Stimulated activated CD8-positive, alpha-beta memory T cell treated with anti-CD3 and anti-CD28 coated beads, Interleukin-4, amount 100 ng/mL, for 24 hours (primary cell): Measurements from ENCODE around the gene POLR1C.
"Not testable (repeated sequence)": the region's sequence is repeated elsewhere in the genome, so short reads cannot be mapped to it uniquely, and the experiment has no call there.

Experiments
- DNase-seq: peaks from one replicate; pipeline ENCODE4 v3.0.0-alpha.2; 2020; ENCODE audit warnings: low read depth

POLR1C gene

GRCh38 chr6:43509984-43510826, 6.7 kb upstream of the POLR1C start, which contains the start of gene LRRC73:
Gene LRRC73 (minus strand): TSS chr6:43510346. CDS start chr6:43509785, 561 bp downstream.
- DNase-seq: peak; percentile 74

DNA sequence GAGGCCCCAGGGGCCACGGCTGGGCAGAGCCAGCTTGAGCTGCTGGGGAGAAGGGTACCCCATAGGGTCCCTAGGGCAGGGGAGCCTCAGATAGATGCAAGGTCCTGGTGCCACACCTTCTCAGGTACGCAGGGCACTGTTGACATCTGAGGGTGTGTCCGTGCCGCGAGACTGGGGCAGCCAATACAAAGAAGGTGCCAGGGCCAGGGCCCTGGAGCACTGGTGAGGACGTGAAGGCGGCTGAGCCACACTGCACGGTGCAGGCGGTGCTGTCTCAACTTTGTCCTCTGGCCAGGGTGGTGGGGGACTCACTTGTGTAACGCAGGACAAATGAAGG, 6.1 kb upstream of the POLR1C start:
- DNase-seq: no peak

- DNase-seq: no peak
Observed at GRCh38 chr6:43511824-43512415, 5.0 kb upstream of the POLR1C start.

- no peak for DNase-seq
Observed at GRCh38 chr6:43515808-43516207, 1.1 kb upstream of the POLR1C start.

GRCh38 chr6:43516367-43516696, 557 bp upstream of the POLR1C start:
- no peak for DNase-seq

DNA sequence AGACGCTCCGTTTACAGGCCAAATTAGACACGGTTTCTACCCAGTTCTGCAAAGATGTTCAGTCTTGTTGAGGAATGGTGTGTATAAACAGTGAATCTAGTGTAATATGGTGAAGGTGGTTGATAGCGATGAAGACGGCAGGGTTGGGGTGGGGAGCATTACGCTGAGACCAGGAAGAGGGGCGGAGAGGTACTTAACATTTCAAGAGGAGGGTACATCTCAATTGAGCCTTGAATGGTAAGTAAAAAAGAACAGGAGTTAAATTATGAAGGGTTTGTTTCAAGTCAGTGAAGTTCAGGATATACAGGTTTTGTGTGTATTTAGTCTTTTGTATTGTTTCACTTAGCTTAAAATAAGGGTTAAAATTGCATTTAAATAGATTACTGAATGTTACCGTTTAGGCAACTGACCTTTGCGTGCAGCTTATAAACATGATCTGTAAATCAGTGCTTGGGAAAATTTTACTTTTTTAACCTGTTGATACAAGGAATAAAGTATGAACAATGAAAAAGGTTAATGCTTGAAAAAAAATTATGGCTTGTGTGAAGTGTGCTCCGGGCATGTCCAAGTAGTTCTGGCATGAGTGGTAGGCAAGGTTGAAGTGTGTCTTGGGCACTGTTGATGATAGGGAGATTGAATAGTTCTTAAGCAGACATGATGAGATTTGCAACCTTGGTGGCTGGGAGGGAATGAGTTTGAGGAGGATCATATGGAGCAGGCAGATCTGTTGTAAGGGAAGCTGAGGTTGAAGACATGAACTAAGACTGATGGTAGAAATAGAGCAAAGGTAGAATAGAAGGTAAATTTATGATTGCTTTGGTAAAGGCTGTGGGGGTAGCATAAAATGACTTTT, 842 bp downstream of the POLR1C start:
- no peak for DNase-seq

- no peak for DNase-seq
Observed at GRCh38 chr6:43520097-43520496, 3.2 kb downstream of the POLR1C start.

DNA sequence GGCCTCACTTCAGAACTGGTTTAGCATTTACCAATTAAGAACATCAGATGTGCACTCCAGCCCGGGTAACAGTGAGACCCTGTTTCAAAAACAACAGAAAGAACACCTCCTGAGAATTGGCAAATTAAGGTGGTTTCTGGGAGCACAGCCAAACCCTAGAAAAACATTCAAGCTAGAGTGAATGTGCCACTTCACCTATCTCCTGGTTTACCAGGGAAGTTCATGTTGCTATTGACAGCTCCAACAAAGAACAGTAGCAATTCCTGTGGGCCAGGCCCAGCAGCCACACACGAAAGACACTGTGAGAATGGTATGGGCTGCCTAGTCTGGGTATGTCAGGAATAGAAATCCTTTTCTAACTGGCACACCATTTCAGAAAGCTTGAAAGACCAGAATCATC, 4.9 kb downstream of the POLR1C start:
- no peak for DNase-seq

DNA sequence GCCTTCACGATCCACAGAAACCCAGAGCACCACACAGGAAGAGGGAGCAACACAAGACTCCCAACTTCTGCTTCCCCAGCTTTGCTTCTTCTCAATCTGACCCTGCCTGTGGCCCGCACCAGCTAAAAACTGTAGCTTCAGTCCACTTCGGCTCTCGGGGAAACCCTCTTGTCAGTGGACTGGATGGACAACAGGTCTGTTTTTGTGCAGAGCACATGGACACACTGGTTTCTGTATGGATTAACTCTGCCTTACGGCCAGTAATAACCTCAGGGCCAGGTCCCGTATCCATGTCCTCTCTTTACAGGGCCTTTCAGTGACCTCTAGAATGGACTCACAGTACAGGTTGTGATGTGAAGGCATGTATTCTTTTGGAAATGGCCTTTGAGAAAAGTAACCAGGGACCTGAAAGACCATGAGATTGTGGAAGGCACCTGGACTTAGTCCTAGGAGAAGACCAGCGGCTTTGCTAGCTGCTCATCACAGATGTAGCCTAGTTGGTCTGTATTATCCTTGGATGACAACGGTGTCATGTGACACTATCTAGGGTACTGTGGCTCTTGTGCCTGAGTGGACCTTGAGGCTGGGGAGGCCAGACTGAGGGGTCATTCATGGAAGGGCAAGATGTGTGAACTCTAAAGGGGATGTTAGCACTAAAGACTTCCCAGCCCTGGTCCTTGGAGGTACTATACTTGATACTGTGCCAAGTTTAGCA, 5.8 kb downstream of the POLR1C start:
- no peak for DNase-seq

GRCh38 chr6:43523284-43523683, 6.4 kb downstream of the POLR1C start:
- no peak for DNase-seq

GRCh38 chr6:43524483-43524961, 7.6 kb downstream of the POLR1C start:
- no peak for DNase-seq

DNA sequence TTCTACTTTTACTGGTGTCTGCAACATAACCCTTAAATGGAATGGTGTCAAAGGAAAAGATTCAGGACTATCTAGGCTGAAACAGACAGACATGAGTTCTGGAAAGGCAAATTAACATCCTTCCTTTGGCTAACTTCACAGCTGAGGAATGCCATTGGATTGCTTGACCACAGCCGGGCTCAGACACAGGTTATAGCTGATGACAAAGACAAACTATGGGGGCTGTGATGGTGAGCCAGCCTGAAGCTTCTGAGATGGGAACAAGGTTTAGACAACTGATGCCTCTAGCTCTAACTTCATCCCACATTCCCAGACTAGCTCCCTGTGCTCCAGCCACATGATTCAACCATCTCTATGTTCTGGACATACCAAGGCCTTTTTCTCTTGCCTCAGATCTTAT, 15.3 kb downstream of the POLR1C start:
- no peak for DNase-seq

DNA sequence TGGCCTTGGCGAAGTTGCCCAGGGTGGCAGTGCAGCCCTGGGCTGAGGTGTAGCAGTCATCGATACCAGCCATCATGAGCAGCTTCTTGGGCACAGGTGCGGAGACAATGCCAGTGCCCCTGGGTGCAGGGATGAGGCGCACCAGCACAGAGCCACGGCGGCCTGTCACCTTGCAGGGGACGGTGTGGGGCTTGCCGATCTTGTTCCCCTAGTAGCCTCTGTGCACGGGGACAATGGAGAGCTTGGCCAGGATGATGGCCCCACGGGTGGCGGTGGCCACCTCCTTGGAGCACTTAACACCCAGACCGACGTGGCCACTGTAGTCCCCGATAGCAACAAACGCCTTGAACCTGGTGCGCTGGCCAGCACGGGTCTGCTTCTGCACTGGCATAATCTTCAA, 22.1 kb downstream of the POLR1C start:
- DNase-seq: not testable (repeated sequence)

DNA sequence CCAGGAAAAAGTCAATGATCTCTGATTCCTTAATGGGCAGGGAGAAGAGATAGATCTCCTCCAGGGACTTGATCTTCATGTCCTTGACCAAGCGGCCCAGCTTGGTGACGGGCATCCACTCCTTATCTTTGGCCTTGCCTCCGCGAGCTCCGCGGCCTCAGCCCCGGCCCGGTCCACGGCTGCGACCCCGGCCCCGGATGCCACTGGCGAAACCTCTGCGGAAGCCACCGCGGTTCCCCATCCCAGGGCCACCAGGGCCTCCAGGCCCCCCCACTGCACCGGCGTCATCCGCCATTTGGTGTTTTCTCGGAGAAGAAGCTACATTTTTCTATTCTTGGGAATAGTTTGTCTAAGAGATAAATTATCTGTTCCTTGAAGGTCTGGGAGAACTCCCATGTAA, 22.5 kb downstream of the POLR1C start:
- not testable (repeated sequence) for DNase-seq

DNA sequence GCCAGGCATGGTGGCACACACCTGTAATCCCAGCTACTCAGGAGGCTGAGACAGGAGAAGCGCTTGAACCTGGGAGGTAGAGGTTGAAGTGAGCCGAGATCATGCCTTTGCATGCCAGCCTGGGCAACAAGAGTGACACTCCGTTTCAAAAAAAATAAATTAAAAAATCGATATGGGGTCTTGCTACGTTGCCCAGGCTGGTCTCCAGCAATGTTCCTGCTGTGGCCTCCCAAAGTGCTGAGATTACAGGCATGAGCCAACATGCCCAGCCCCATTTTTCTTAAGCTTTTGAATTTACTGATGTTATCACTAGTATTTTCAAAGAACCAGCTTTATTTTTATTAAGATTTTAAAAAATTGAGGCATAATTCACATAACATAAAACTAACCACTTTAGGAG, 23.6 kb downstream of the POLR1C start:
- no peak for DNase-seq

DNA sequence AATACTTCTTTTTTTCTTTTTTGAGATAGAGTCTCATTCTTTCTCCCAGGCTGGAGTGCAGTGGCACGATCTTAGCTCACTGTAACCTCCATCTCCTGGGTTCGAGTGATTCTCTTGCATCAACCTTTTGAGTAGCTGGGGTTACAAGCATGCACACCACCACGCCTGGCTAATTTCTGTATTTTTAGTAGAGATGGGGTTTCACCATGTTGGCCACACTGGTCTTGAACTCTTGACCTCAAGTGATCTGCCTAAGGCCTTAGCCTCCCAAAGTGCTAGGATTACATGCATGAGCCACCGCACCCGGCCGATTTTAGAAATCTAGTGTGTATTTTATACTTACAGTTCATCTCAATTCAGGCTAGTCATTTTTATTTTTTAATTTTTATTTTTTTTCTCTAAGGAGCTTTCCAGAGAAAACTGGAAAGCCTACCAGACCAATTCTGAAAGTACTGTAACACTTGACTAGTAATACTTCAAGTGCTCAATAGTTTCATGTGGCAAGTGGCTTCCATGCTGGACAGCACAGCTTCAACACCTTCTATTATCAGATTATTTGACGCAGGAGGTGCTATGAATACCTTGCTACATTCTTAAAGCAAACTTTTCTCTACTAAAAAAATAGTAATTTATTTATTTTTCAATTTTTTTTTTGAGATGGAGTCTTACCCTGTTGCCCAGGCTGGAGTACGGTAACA, 25.0 kb downstream of the POLR1C start:
- DNase-seq: no peak

GRCh38 chr6:43544461-43544860, 27.6 kb downstream of the POLR1C start:
- no peak for DNase-seq

DNA sequence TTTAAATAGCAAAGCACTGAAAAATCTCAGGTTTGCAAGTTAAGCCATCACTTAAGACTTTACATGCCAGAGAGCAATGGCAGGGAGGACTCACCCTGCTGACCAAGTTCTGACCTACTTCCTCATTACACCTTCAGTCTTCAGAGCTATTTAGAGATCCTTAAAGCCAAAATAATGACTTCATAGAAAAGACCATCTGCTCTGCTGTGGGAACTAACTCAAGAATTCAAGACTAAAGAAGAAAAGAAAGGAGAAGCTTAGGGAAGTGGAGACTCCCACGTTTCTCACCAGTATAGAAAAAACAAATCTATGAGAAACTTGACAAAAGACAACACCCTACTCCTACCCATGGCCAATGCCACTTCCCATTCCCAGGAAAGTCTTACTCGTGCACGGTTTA, 30.3 kb downstream of the POLR1C start:
- no peak for DNase-seq

DNA sequence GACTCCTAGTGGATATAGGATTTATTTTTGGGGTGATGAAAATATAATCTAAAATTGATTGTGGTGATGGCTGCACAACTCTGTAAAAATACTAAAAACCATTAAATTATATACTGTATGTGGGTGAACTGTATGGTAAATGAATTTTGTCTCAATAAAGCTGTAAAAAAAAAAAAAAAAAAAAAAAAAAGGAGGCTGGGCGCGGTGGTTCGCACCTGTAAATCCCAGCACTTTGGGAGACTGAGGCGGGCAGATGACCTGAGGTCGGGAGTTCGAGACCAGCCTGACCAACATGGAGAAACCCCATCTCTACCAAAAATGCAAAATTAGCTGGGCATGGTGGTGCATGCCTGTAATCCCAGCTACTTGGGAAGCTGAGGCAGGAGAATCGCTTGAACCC, 40.7 kb downstream of the POLR1C start:
- DNase-seq: not testable (repeated sequence)

DNA sequence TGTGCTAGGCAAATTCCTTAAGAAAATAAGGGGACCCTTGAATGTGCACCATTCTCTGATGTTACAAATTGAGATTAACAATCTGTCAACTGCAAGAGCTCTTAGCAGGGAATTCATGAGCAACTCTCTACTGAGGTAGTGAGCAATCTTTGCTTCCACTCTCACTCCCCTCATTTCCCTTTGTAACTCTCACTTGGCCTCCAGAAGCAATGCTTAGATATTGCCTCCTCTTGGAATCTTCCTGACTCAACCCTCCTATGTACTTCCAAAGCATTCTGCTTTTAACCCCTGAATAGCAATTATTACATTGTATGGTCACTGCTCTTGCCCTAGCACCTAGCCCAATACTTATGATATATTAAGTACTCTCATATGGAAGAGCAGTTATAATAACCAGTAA, 42.4 kb downstream of the POLR1C start:
- no peak for DNase-seq

- no peak for DNase-seq
Observed at GRCh38 chr6:43570876-43571441, 54.1 kb downstream of the POLR1C start.
